T-cell (primary cell): ENCODE measurements around the gene DEFB132. TPM values are rescaled to one million over a fixed set of nuclear protein-coding genes. Genes with fewer than 3 reads are reported as not detected.
"Not testable (repeated sequence)": the region's sequence is repeated elsewhere in the genome, so short reads cannot be mapped to it uniquely, and the experiment has no call there.

Source experiments
- ATAC-seq, 4 experiments: fragments of 200-7000 bp in 3 of 4; fragments of 150-1000 bp in 1 of 4; cut with Tn5 transposase; replicated peaks in 1 of 4; 1 replicate in 3 of 4; 2 replicates in 1 of 4; pipeline ENCODE4 v1.10.0; 2021; ENCODE audit warnings: moderate library complexity in 3 of 4, mild to moderate bottlenecking in 2 of 4, moderate number of reproducible peaks in 1 of 4
- CTCF ChIA-PET, 2 donors: fragments of 300-600 bp; sonication (Branson Sonifier 250); formaldehyde crosslinking; loops; one replicate each; lab custom pipeline; 2022; ENCODE audit warnings: antibody characterized with exemption in 2 of 2; lab: Charles Lee
- POLR2A ChIA-PET, 2 donors: fragments of 300-600 bp; sonication (Branson Sonifier 250); formaldehyde crosslinking; loops; one replicate each; lab custom pipeline; 2022; ENCODE audit warnings: antibody characterized with exemption in 2 of 2; lab: Charles Lee
- DNase-seq, 35 experiments: peaks; one replicate each; pipeline versions ENCODE4 v3.0.0 to v3.0.0-alpha.2; 2013 to 2023
- H3K27ac ChIP-seq: one replicate; pipeline ENCODE4 v1.5.1; 2013; ENCODE audit warnings: low read length
- H3K27me3 ChIP-seq, 2 experiments: replicated peaks in 1 of 2; 1 replicate in 1 of 2; 2 replicates in 1 of 2; pipeline versions ENCODE4 v1.6.1 to v1.7.0; 2013; ENCODE audit warnings: low read length in 1 of 2, mixed read lengths in 1 of 2; ENCODE audit not compliant: control insufficient read depth in 2 of 2, insufficient read depth in 2 of 2; ENCODE audit errors: extremely low read depth in 1 of 2
- H3K36me3 ChIP-seq, 2 donors: 1 replicate in 1 of 2; 2 replicates in 1 of 2; pipeline versions ENCODE4 v1.6.1 to v1.7.0; 2013; ENCODE audit warnings: low read length in 1 of 2; ENCODE audit not compliant: control insufficient read depth in 2 of 2, insufficient read depth in 1 of 2; ENCODE audit errors: extremely low read depth in 1 of 2
- H3K4me1 ChIP-seq, 2 experiments: 1 replicate in 1 of 2; 2 replicates in 1 of 2; pipeline versions ENCODE4 v1.6.1 to v1.7.0; 2013; ENCODE audit warnings: low read length in 2 of 2, mixed read lengths in 1 of 2; ENCODE audit not compliant: insufficient read depth in 2 of 2, control insufficient read depth in 1 of 2; ENCODE audit errors: extremely low read depth in 1 of 2
- H3K4me3 ChIP-seq, 2 donors: 1 replicate in 1 of 2; 2 replicates in 1 of 2; pipeline versions ENCODE4 v1.5.1 to v1.7.0; 2013; ENCODE audit warnings: mild to moderate bottlenecking in 2 of 2, low read length in 1 of 2, moderate library complexity in 1 of 2; ENCODE audit not compliant: control insufficient read depth in 1 of 2; ENCODE audit errors: extremely low read depth in 1 of 2
- H3K9me3 ChIP-seq: 2 replicates; pipeline ENCODE4 v1.7.0; 2013
- H3K27ac Mint-ChIP-seq, 2 donors: one replicate each; pipeline ENCODE4 v1.8.0; 2020 to 2021; ENCODE audit warnings: mild to moderate bottlenecking in 2 of 2, mixed read lengths in 2 of 2
- H3K27me3 Mint-ChIP-seq, 2 donors: one replicate each; pipeline ENCODE4 v1.8.0; 2021 to 2022; ENCODE audit warnings: mixed read lengths in 2 of 2
- H3K36me3 Mint-ChIP-seq: one replicate; pipeline ENCODE4 v1.8.0; 2021; ENCODE audit warnings: mixed read lengths
- H3K4me1 Mint-ChIP-seq, 3 donors: one replicate each; pipeline ENCODE4 v1.8.0; 2020 to 2022; ENCODE audit warnings: mixed read lengths in 3 of 3, mild to moderate bottlenecking in 1 of 3
- H3K4me3 Mint-ChIP-seq, 3 donors: one replicate each; pipeline ENCODE4 v1.8.0; 2020 to 2022; ENCODE audit warnings: mild to moderate bottlenecking in 3 of 3, mixed read lengths in 3 of 3, moderate library complexity in 3 of 3
- H3K9me3 Mint-ChIP-seq, 3 donors: one replicate each; pipeline ENCODE4 v1.8.0; 2020 to 2022; ENCODE audit warnings: mixed read lengths in 3 of 3
- WGBS: methylation state at CpG from one replicate; pipeline ENCODE4 v1.1.5; 2013; ENCODE audit warnings: missing lambda C conversion rate; ENCODE audit not compliant: insufficient coverage; 5-methylcytosine and 5-hydroxymethylcytosine counted together
- total RNA-seq, 35 experiments: library from RNA in 6 of 35; stranded (reverse) in 6 of 35; fragments of 120-200 nt in 1 of 35; gene quantifications; one replicate each; pipeline versions ENCODE4 v1.2.1 to v1.2.4 and lab custom pipeline; 2013 to 2026

DEFB132 gene
- total RNA-seq, 5 donors from 2014 or later (not counting 1 experiment from before 2014, with no cell fraction given): not detected

DNA sequence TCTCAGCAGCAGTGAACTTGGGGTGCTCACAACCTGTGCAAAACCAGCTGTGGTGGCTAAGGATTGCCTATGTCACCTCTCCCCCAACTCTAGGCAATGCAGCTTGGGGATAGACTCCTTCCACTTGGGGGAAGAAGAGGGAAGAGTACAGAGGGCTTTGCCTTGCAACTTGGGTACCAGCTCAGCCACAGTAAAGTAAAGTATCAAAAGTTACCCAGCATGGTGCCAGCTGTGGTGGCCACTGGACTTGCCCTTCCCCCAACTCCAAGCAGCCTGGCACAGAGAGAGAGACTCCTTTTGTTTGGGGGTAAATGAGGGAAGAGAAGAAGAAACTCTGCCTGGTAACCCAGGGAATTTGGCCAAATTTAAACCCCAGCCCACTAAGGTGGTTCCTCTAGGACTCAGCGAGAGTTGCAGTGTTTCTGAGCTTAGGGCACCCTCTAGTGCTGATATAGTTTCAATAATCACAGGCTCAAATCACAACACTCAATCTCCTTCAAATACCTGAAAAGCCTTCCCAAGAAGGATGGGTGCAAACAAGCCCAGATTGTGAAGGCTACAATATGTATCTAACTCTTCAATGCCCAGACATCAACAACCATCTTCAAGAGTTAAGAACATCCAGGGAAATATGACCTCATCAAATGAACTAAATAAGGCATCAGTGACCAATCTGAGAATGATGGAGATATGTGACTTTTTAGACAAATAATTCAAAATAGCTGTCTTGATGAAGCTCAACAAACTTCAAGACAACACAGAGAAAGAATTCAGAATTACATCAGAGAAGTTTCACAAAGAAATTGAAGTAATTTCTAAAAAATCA, 38.0 kb upstream of the DEFB132 start:
- no peak overlapping the region for H3K27ac ChIP-seq
- no peaks in the 10 kb centered on the region for H3K4me1 ChIP-seq
- Mint-ChIP-seq H3K4me1 (no peaks in the 10 kb centered on the region), H3K27ac (no peak overlapping the region), H3K4me3 (no peak overlapping the region), H3K36me3 (no peaks in the 10 kb centered on the region), H3K9me3 (no peaks in the 10 kb centered on the region), H3K27me3 (peaks cover 22 to 35% of the 10 kb centered on the region in 2 donors)
- H3K36me3 ChIP-seq: no peaks in the 10 kb centered on the region
- H3K9me3 ChIP-seq: no peaks in the 10 kb centered on the region
- ChIA-PET CTCF (interaction anchor here in 1 of 2 donors (0.6 to 1.1 kb wide), 2 partner anchors 11 to 79 kb away, joined by 4 to 6 read pairs; no protein-coding TSS in a partner anchor), POLR2A (no interaction called here)
- ATAC-seq (no peak), DNase-seq (peak in 1 of 35 experiments; percentile 23)
- no peak overlapping the region for H3K4me3 ChIP-seq
- no CpG with 5 or more reads among the region's 1 CpG for whole genome bisulfite sequencing
- H3K27me3 ChIP-seq: peaks cover 2 to 9% of the 10 kb centered on the region in 2 experiments

DNA sequence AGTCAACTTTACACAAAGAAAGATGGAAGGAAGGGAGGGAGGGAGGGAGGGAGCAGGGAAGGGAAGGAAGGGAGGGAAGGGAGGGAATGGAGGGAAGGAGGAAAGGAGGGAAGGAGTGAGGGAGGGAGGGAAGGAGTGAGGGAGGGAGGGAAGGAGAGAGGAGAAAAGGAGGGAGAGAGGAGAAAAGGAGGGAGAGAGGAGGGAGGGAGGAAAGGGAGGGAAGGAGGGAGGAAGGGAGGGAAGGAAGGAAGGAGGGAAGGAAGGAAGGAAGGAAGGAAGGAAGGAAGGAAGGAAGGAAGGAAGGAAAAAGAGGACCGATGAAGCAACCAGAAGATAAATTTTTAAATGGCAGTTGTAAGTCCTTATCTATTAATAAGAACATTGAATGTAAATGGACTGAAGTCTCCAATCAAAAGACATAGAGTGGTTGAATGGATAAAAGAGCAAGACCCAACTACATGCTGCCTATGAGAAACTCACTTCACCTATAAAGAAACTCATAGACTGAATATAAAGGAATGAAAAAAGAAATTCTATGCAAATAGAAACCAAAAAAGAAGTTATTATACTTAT, 36.2 kb upstream of the DEFB132 start:
- Histone ChIP-seq H3K4me1 (no peaks in the 10 kb centered on the region), H3K4me3 (no peak overlapping the region), H3K27me3 (peaks cover 2 to 5% of the 10 kb centered on the region in 2 experiments), H3K36me3 (no peaks in the 10 kb centered on the region), H3K9me3 (no peaks in the 10 kb centered on the region), H3K27ac (no peak overlapping the region)
- Mint-ChIP-seq H3K36me3 (no peaks in the 10 kb centered on the region), H3K4me3 (no peak overlapping the region), H3K4me1 (peaks cover 6 to 7% (median 6%) of the 10 kb centered on the region in 3 donors), H3K27ac (no peak overlapping the region), H3K27me3 (peaks cover 22 to 32% of the 10 kb centered on the region in 2 donors), H3K9me3 (no peaks in the 10 kb centered on the region)
- ChIA-PET CTCF (no interaction called here), POLR2A (no interaction called here)
- no CpG with 5 or more reads among the region's 1 CpG for WGBS
- DNase-seq (no peak), ATAC-seq (no peak)

DNA sequence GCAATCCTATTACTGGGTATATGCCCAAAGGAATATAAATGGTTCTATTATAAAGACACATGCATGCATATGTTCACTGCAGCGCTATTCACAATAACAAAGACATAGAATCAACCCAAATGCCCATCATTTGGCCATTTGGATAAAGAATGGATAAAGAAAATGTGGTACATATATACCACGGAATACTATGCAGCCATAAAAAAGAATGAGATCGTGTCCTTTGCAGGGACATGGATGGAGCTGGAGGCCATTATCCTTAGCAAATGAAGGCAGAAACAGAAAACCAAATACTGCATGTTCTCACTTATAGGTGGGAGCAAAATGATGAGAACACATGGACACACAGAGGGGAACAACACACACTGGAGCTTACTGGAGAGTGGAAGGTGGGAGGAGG, 31.6 kb upstream of the DEFB132 start:
- H3K4me3 ChIP-seq, H3K36me3 Mint-ChIP-seq, DNase-seq, H3K4me3 Mint-ChIP-seq, H3K9me3 ChIP-seq, H3K27me3 ChIP-seq, H3K27me3 Mint-ChIP-seq, H3K27ac ChIP-seq, H3K9me3 Mint-ChIP-seq, H3K4me1 ChIP-seq, CTCF ChIA-PET, POLR2A ChIA-PET, H3K36me3 ChIP-seq, ATAC-seq: not testable (repeated sequence)
- peak overlapping the region in 1 of 2 donors; percentile 61 for H3K27ac Mint-ChIP-seq
- no CpG with 5 or more reads among the region's 3 CpGs for WGBS
- H3K4me1 Mint-ChIP-seq: peaks cover 24 to 32% (median 26%) of the 10 kb centered on the region in 3 donors

DNA sequence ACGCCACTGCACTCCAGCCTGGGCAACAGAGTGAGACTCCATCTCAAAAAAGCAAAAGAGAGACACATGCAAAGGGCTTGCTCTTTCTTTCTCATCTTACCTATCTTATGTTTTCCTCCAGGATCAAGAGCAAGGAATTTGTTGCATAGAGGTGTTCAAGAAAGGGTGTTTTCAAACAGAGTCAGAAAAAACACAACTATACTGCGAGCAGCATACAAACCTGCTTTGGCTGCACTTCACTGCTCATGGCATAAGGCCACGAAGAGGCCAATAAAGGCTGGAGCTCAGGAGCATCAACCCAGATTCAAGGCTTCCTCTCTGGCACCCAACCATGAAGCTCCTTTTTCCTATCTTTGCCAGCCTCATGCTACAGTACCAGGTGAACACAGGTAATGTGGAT, 30.6 kb upstream of the DEFB132 start, which contains the start of gene DEFB129:
Gene DEFB129 (plus strand): TSS at position 301 of the 400 bp plus-strand sequence. CDS start 31 bp downstream, at position 332.
- H3K9me3 Mint-ChIP-seq: no peaks in the 10 kb centered on the region
- H3K27me3 Mint-ChIP-seq: peaks cover 0 to 4% of the 10 kb centered on the region in 2 donors
- whole genome bisulfite sequencing: 67% methylated on average over 2 of the region's 3 CpGs
- H3K4me3 Mint-ChIP-seq: peak within 1 kb of the TSS in 1 of 3 donors; percentile 45
- DNase-seq (no peak), ATAC-seq (no peak)
- H3K27ac ChIP-seq: peak within 1 kb of the TSS; percentile 53
- no peaks in the 10 kb centered on the region for H3K27me3 ChIP-seq
- peaks cover 4 to 8% of the 10 kb centered on the region in 2 experiments for H3K4me1 ChIP-seq
- H3K4me1 Mint-ChIP-seq: peaks cover 24 to 32% (median 26%) of the 10 kb centered on the region in 3 donors
- no peaks in the 10 kb centered on the region for H3K36me3 Mint-ChIP-seq
- H3K4me3 ChIP-seq: no peak within 1 kb of the TSS
- CTCF ChIA-PET: no interaction called here
- POLR2A ChIA-PET: no interaction called here
- H3K27ac Mint-ChIP-seq: peak within 1 kb of the TSS; percentile 79 to 83
- no peaks in the 10 kb centered on the region for H3K36me3 ChIP-seq
- no peaks in the 10 kb centered on the region for H3K9me3 ChIP-seq

DNA sequence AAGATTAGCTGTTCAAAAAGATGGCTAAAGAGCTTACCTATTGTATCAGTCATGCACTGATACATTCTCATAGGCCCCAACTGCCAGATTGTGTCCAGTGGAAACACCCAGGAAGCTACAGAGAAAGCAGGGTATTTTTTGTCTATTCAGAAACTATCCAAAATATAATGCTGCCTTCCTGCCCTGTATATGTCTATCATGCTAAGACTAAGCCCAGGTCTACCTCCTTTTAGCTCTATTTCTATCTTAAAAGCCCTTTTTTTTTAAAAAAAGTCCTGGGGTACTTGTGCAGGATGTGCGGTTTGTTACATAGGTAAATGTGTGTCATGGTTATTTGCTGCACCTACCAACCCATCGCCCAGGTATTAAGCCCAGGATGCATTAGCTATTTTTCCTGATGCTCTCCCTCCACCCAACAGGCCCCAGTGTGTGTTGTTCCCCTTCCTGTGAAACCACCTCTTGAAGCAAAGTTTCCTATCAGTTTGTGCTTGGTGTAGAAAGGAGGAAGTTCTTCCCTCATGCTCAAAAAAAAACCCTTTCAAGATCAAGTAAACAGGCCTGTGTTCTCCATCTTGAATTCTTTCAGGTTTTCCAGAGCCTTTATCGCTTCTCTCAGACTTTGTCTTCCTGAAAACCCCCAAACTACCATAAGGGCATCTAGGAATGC, 30.0 kb upstream of the DEFB132 start:
- H3K4me1 Mint-ChIP-seq: peaks cover 24 to 32% (median 26%) of the 10 kb centered on the region in 3 donors

DNA sequence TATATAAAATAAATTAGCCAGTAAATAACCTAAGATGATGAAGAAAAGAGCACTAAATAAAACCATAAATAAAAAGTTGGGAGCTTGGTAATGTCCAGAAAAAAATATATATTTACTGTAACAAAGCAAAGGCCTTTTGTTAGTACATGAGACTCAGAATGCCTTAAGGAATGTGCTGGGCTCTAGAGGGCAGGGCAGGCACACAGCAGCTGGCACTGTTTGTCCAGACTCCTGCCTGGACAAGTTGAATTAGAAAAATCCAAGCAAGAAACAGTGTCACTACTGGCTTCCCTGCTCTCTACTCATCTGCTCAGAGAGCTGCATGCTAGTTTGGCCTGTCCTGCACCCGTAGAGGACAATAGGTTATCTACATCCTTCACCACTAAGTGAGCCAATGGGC, 21.6 kb upstream of the DEFB132 start:
- DNase-seq: no peak
- no peaks in the 10 kb centered on the region for H3K36me3 Mint-ChIP-seq
- ChIA-PET CTCF (no interaction called here), POLR2A (no interaction called here)
- no peaks in the 10 kb centered on the region for H3K9me3 ChIP-seq
- H3K4me1 ChIP-seq: peaks cover 8 to 17% of the 10 kb centered on the region in 2 experiments
- no peaks in the 10 kb centered on the region for H3K36me3 ChIP-seq
- peaks cover 0 to 2% of the 10 kb centered on the region in 2 donors for H3K27me3 Mint-ChIP-seq
- H3K27ac Mint-ChIP-seq: no peak overlapping the region
- H3K27me3 ChIP-seq: no peaks in the 10 kb centered on the region
- H3K9me3 Mint-ChIP-seq: no peaks in the 10 kb centered on the region
- H3K4me1 Mint-ChIP-seq: peaks cover 22 to 27% (median 26%) of the 10 kb centered on the region in 3 donors
- H3K4me3 ChIP-seq: no peak overlapping the region
- H3K27ac ChIP-seq: no peak overlapping the region
- no peak overlapping the region for H3K4me3 Mint-ChIP-seq
- WGBS: no CpG with 5 or more reads among the region's 1 CpG
- no peak for ATAC-seq

More for the DNA sequence above, 30.0 kb upstream of the DEFB132 start:
- H3K4me1 ChIP-seq: peaks cover 4 to 8% of the 10 kb centered on the region in 2 experiments
- H3K36me3 ChIP-seq: no peaks in the 10 kb centered on the region
- Mint-ChIP-seq H3K4me3 (peak overlapping the region in 1 of 3 donors; percentile 45), H3K36me3 (no peaks in the 10 kb centered on the region), H3K27me3 (peaks cover 0 to 4% of the 10 kb centered on the region in 2 donors), H3K9me3 (no peaks in the 10 kb centered on the region), H3K27ac (peak overlapping the region; percentile 79 to 83)
- POLR2A ChIA-PET: no interaction called here
- H3K4me3 ChIP-seq: no peak overlapping the region
- peak in 1 of 35 experiments; percentile 18 for DNase-seq
- peak overlapping the region; percentile 53 for H3K27ac ChIP-seq
- no CpG with 5 or more reads among the region's 3 CpGs for WGBS
- no peaks in the 10 kb centered on the region for H3K9me3 ChIP-seq
- ATAC-seq: peak in 3 of 4 experiments; percentile 71 to 85 (median 83)
- CTCF ChIA-PET: no interaction called here
- no peaks in the 10 kb centered on the region for H3K27me3 ChIP-seq
